ENCODE results near the gene ASTN2. TPM values are rescaled to one million over a fixed set of nuclear protein-coding genes. Genes with fewer than 3 reads are reported as not detected.

The ASTN2 gene
- total RNA-seq, 5 donors from 2014 or later (not counting 1 experiment from before 2014, with no cell fraction given): 3.7 to 4.8 (median 4.4) TPM

GRCh38 chr9:116480700-116481099 lies 934.2 kb downstream of the ASTN2 start:
- ChIA-PET POLR2A (no interaction called here), CTCF (interaction anchor here in 1 of 2 donors (1.0 kb wide), 1 partner anchor 11 kb away, joined by 3 read pairs; no protein-coding TSS in a partner anchor)
- 100% methylated on average over 2 of the region's 4 CpGs for WGBS (ENCODE audit: insufficient coverage)
- Histone ChIP-seq H3K4me1 (ENCODE audit: control insufficient read depth in 1 of 2, extremely low read depth in 1 of 2, insufficient read depth in 2 of 2, low read length in 2 of 2) (no peaks in the 10 kb centered on the region), H3K27ac (ENCODE audit: low read length) (no peak overlapping the region), H3K36me3 (ENCODE audit: control insufficient read depth in 2 of 2, extremely low read depth in 1 of 2, insufficient read depth in 1 of 2, low read length in 1 of 2) (no peaks in the 10 kb centered on the region), H3K9me3 (no peaks in the 10 kb centered on the region), H3K4me3 (ENCODE audit: control insufficient read depth in 1 of 2, extremely low read depth in 1 of 2, low read length in 1 of 2) (no peak overlapping the region), H3K27me3 (replicated peaks in 1 of 2; ENCODE audit: control insufficient read depth in 2 of 2, extremely low read depth in 1 of 2, insufficient read depth in 2 of 2, low read length in 1 of 2) (no peaks in the 10 kb centered on the region)
- Mint-ChIP-seq H3K4me3 (no peak overlapping the region), H3K4me1 (no peaks in the 10 kb centered on the region), H3K27ac (no peak overlapping the region), H3K27me3 (no peaks in the 10 kb centered on the region), H3K9me3 (no peaks in the 10 kb centered on the region), H3K36me3 (peaks cover 34% of the 10 kb centered on the region)
- DNase-seq (no peak), ATAC-seq (replicated peaks in 1 of 4) (no peak)

GRCh38 chr9:116479967-116480366 lies 934.9 kb downstream of the ASTN2 start:
- peaks cover 41% of the 10 kb centered on the region for H3K36me3 Mint-ChIP-seq
- H3K9me3 ChIP-seq: no peaks in the 10 kb centered on the region
- ChIA-PET CTCF (no interaction called here), POLR2A (no interaction called here)
- H3K4me3 Mint-ChIP-seq: no peak overlapping the region
- H3K27me3 ChIP-seq (replicated peaks in 1 of 2; ENCODE audit: control insufficient read depth in 2 of 2, extremely low read depth in 1 of 2, insufficient read depth in 2 of 2, low read length in 1 of 2): no peaks in the 10 kb centered on the region
- ATAC-seq (replicated peaks in 1 of 4) (no peak), DNase-seq (no peak)
- H3K4me1 ChIP-seq (ENCODE audit: control insufficient read depth in 1 of 2, extremely low read depth in 1 of 2, insufficient read depth in 2 of 2, low read length in 2 of 2): no peaks in the 10 kb centered on the region
- H3K27me3 Mint-ChIP-seq: no peaks in the 10 kb centered on the region
- H3K4me3 ChIP-seq (ENCODE audit: control insufficient read depth in 1 of 2, extremely low read depth in 1 of 2, low read length in 1 of 2): no peak overlapping the region
- H3K27ac ChIP-seq (ENCODE audit: low read length): no peak overlapping the region
- H3K36me3 ChIP-seq (ENCODE audit: control insufficient read depth in 2 of 2, extremely low read depth in 1 of 2, insufficient read depth in 1 of 2, low read length in 1 of 2): no peaks in the 10 kb centered on the region
- H3K4me1 Mint-ChIP-seq: no peaks in the 10 kb centered on the region
- no peaks in the 10 kb centered on the region for H3K9me3 Mint-ChIP-seq
- no peak overlapping the region for H3K27ac Mint-ChIP-seq

- 88% methylated on average over 1 of the region's 1 CpG for WGBS (ENCODE audit: insufficient coverage)
- ChIA-PET CTCF (no interaction called here), POLR2A (no interaction called here)
- no peaks in the 10 kb centered on the region for H3K36me3 ChIP-seq (ENCODE audit: control insufficient read depth in 2 of 2, extremely low read depth in 1 of 2, insufficient read depth in 1 of 2, low read length in 1 of 2)
- no peak overlapping the region for H3K27ac Mint-ChIP-seq
- no peak overlapping the region for H3K4me3 ChIP-seq (ENCODE audit: control insufficient read depth in 1 of 2, extremely low read depth in 1 of 2, low read length in 1 of 2)
- no peak overlapping the region for H3K27ac ChIP-seq (ENCODE audit: low read length)
- no peaks in the 10 kb centered on the region for H3K27me3 ChIP-seq (replicated peaks in 1 of 2; ENCODE audit: control insufficient read depth in 2 of 2, extremely low read depth in 1 of 2, insufficient read depth in 2 of 2, low read length in 1 of 2)
- no peak overlapping the region for H3K4me3 Mint-ChIP-seq
- H3K9me3 Mint-ChIP-seq: no peaks in the 10 kb centered on the region
- H3K4me1 Mint-ChIP-seq: no peaks in the 10 kb centered on the region
- no peaks in the 10 kb centered on the region for H3K4me1 ChIP-seq (ENCODE audit: control insufficient read depth in 1 of 2, extremely low read depth in 1 of 2, insufficient read depth in 2 of 2, low read length in 2 of 2)
- DNase-seq (no peak), ATAC-seq (replicated peaks in 1 of 4) (no peak)
- H3K36me3 Mint-ChIP-seq: peaks cover 43% of the 10 kb centered on the region
- no peaks in the 10 kb centered on the region for H3K27me3 Mint-ChIP-seq
- H3K9me3 ChIP-seq: no peaks in the 10 kb centered on the region
Measured at GRCh38 chr9:116479056-116479544, 935.8 kb downstream of the ASTN2 start.

GRCh38 chr9:116477584-116478141 lies 937.2 kb downstream of the ASTN2 start:
- Mint-ChIP-seq H3K4me1 (no peaks in the 10 kb centered on the region), H3K4me3 (no peak overlapping the region), H3K36me3 (peaks cover 39% of the 10 kb centered on the region), H3K9me3 (no peaks in the 10 kb centered on the region), H3K27me3 (no peaks in the 10 kb centered on the region), H3K27ac (no peak overlapping the region)
- no peaks in the 10 kb centered on the region for H3K9me3 ChIP-seq
- H3K27ac ChIP-seq (ENCODE audit: low read length): no peak overlapping the region
- CTCF ChIA-PET: no interaction called here
- no peaks in the 10 kb centered on the region for H3K27me3 ChIP-seq (replicated peaks in 1 of 2; ENCODE audit: control insufficient read depth in 2 of 2, extremely low read depth in 1 of 2, insufficient read depth in 2 of 2, low read length in 1 of 2)
- no peaks in the 10 kb centered on the region for H3K36me3 ChIP-seq (ENCODE audit: control insufficient read depth in 2 of 2, extremely low read depth in 1 of 2, insufficient read depth in 1 of 2, low read length in 1 of 2)
- 73% methylated on average over 4 of the region's 4 CpGs for WGBS (ENCODE audit: insufficient coverage)
- H3K4me1 ChIP-seq (ENCODE audit: control insufficient read depth in 1 of 2, extremely low read depth in 1 of 2, insufficient read depth in 2 of 2, low read length in 2 of 2): no peaks in the 10 kb centered on the region
- ATAC-seq (replicated peaks in 1 of 4): no peak
- POLR2A ChIA-PET: no interaction called here
- no peak overlapping the region for H3K4me3 ChIP-seq (ENCODE audit: control insufficient read depth in 1 of 2, extremely low read depth in 1 of 2, low read length in 1 of 2)
- DNase-seq: no peak

- WGBS (ENCODE audit: insufficient coverage): 81% methylated on average over 3 of the region's 10 CpGs
- no peak overlapping the region for H3K27ac Mint-ChIP-seq
- ChIA-PET CTCF (no interaction called here), POLR2A (no interaction called here)
- no peaks in the 10 kb centered on the region for H3K27me3 ChIP-seq (replicated peaks in 1 of 2; ENCODE audit: control insufficient read depth in 2 of 2, extremely low read depth in 1 of 2, insufficient read depth in 2 of 2, low read length in 1 of 2)
- no peaks in the 10 kb centered on the region for H3K9me3 ChIP-seq
- no peaks in the 10 kb centered on the region for H3K9me3 Mint-ChIP-seq
- no peak for ATAC-seq (replicated peaks in 1 of 4)
- no peak for DNase-seq
- no peaks in the 10 kb centered on the region for H3K27me3 Mint-ChIP-seq
- H3K4me3 ChIP-seq (ENCODE audit: control insufficient read depth in 1 of 2, extremely low read depth in 1 of 2, low read length in 1 of 2): no peak overlapping the region
- H3K4me1 Mint-ChIP-seq: no peaks in the 10 kb centered on the region
- H3K27ac ChIP-seq (ENCODE audit: low read length): no peak overlapping the region
- no peaks in the 10 kb centered on the region for H3K4me1 ChIP-seq (ENCODE audit: control insufficient read depth in 1 of 2, extremely low read depth in 1 of 2, insufficient read depth in 2 of 2, low read length in 2 of 2)
- no peaks in the 10 kb centered on the region for H3K36me3 ChIP-seq (ENCODE audit: control insufficient read depth in 2 of 2, extremely low read depth in 1 of 2, insufficient read depth in 1 of 2, low read length in 1 of 2)
- peaks cover 39% of the 10 kb centered on the region for H3K36me3 Mint-ChIP-seq
- no peak overlapping the region for H3K4me3 Mint-ChIP-seq
Measured at GRCh38 chr9:116476935-116477381, 937.9 kb downstream of the ASTN2 start.

GRCh38 chr9:116476002-116476401 lies 938.9 kb downstream of the ASTN2 start:
- Mint-ChIP-seq H3K4me1 (no peaks in the 10 kb centered on the region), H3K9me3 (no peaks in the 10 kb centered on the region), H3K4me3 (no peak overlapping the region), H3K27ac (no peak overlapping the region), H3K36me3 (peaks cover 39% of the 10 kb centered on the region), H3K27me3 (no peaks in the 10 kb centered on the region)
- ChIA-PET CTCF (no interaction called here), POLR2A (no interaction called here)
- H3K4me3 ChIP-seq (ENCODE audit: control insufficient read depth in 1 of 2, extremely low read depth in 1 of 2, low read length in 1 of 2): no peak overlapping the region
- ATAC-seq (replicated peaks in 1 of 4) (no peak), DNase-seq (no peak)
- no peaks in the 10 kb centered on the region for H3K9me3 ChIP-seq
- no peaks in the 10 kb centered on the region for H3K27me3 ChIP-seq (replicated peaks in 1 of 2; ENCODE audit: control insufficient read depth in 2 of 2, extremely low read depth in 1 of 2, insufficient read depth in 2 of 2, low read length in 1 of 2)
- WGBS (ENCODE audit: insufficient coverage): 78% methylated on average over 5 of the region's 6 CpGs
- no peaks in the 10 kb centered on the region for H3K36me3 ChIP-seq (ENCODE audit: control insufficient read depth in 2 of 2, extremely low read depth in 1 of 2, insufficient read depth in 1 of 2, low read length in 1 of 2)
- no peak overlapping the region for H3K27ac ChIP-seq (ENCODE audit: low read length)
- no peaks in the 10 kb centered on the region for H3K4me1 ChIP-seq (ENCODE audit: control insufficient read depth in 1 of 2, extremely low read depth in 1 of 2, insufficient read depth in 2 of 2, low read length in 2 of 2)

- Histone ChIP-seq H3K4me1 (ENCODE audit: control insufficient read depth in 1 of 2, extremely low read depth in 1 of 2, insufficient read depth in 2 of 2, low read length in 2 of 2) (no peaks in the 10 kb centered on the region), H3K27ac (ENCODE audit: low read length) (no peak overlapping the region), H3K36me3 (ENCODE audit: control insufficient read depth in 2 of 2, extremely low read depth in 1 of 2, insufficient read depth in 1 of 2, low read length in 1 of 2) (no peaks in the 10 kb centered on the region), H3K27me3 (replicated peaks in 1 of 2; ENCODE audit: control insufficient read depth in 2 of 2, extremely low read depth in 1 of 2, insufficient read depth in 2 of 2, low read length in 1 of 2) (no peaks in the 10 kb centered on the region), H3K9me3 (no peaks in the 10 kb centered on the region), H3K4me3 (ENCODE audit: control insufficient read depth in 1 of 2, extremely low read depth in 1 of 2, low read length in 1 of 2) (no peak overlapping the region)
- no peak for ATAC-seq (replicated peaks in 1 of 4)
- no peak overlapping the region for H3K4me3 Mint-ChIP-seq
- CTCF ChIA-PET: no interaction called here
- no CpG with 5 or more reads among the region's 1 CpG for WGBS (ENCODE audit: insufficient coverage)
- H3K36me3 Mint-ChIP-seq: peaks cover 40% of the 10 kb centered on the region
- H3K27ac Mint-ChIP-seq: no peak overlapping the region
- H3K4me1 Mint-ChIP-seq: no peaks in the 10 kb centered on the region
- H3K27me3 Mint-ChIP-seq: no peaks in the 10 kb centered on the region
- no peaks in the 10 kb centered on the region for H3K9me3 Mint-ChIP-seq
- POLR2A ChIA-PET: no interaction called here
- DNase-seq: no peak
Measured at GRCh38 chr9:116475201-116475600, 939.7 kb downstream of the ASTN2 start.
